MG63 (cell line): ENCODE results near the gene VAC14. TPM values are rescaled to one million over a fixed set of nuclear protein-coding genes. Genes with fewer than 3 reads are reported as not detected.
A peak's percentile ranks its signal among the peaks of the same experiment; 100 is the strongest.

ENCODE experiments used
- DNase-seq: peaks from one replicate; pipeline ENCODE4 v3.0.0-alpha.2; 2020
- H3K27me3 ChIP-seq: fragments of 250-450 bp; sonication (Bioruptor Pico); 2 replicates; pipeline ENCODE4 v1.5.1; 2020; ENCODE audit warnings: mild to moderate bottlenecking, moderate library complexity
- H3K36me3 ChIP-seq: fragments of 250-450 bp; sonication (Bioruptor Pico); 2 replicates; pipeline ENCODE4 v1.5.1; 2020; ENCODE audit warnings: mild to moderate bottlenecking, moderate library complexity
- H3K4me3 ChIP-seq: fragments of 250-450 bp; sonication (Bioruptor Pico); 2 replicates; pipeline ENCODE4 v1.5.1; 2020; ENCODE audit warnings: mild to moderate bottlenecking, moderate library complexity
- H3K9me3 ChIP-seq: fragments of 250-450 bp; sonication (Bioruptor Pico); 2 replicates; pipeline ENCODE4 v1.5.1; 2020; ENCODE audit warnings: mild to moderate bottlenecking, moderate library complexity
- total RNA-seq: library from RNA; depleted of rRNA; stranded (reverse); fragments of >200 nt; shearing (Covaris generic); gene quantifications from 2 replicates; pipeline ENCODE4 v1.2.3, GENCODE V29; 2014; ENCODE audit warnings: low replicate concordance

VAC14 gene
- total RNA-seq, 1 experiment from 2014 or later: 15.4 TPM

- H3K36me3 ChIP-seq: no peaks in the 10 kb centered on the region; the same call in 1 of the 2 replicates
- H3K4me3 ChIP-seq: no peak overlapping the region
- no peaks in the 10 kb centered on the region for H3K9me3 ChIP-seq
- peak; percentile 23 for DNase-seq
- H3K27me3 ChIP-seq: no peaks in the 10 kb centered on the region
Observed at GRCh38 chr16:70770626-70771552, 30.1 kb downstream of the VAC14 start.

GRCh38 chr16:70770291-70770625, 30.7 kb downstream of the VAC14 start:
- H3K9me3 ChIP-seq: no peaks in the 10 kb centered on the region
- DNase-seq: no peak
- no peaks in the 10 kb centered on the region for H3K27me3 ChIP-seq
- H3K36me3 ChIP-seq: no peaks in the 10 kb centered on the region; the same call in 1 of the 2 replicates
- no peak overlapping the region for H3K4me3 ChIP-seq

GRCh38 chr16:70769761-70770160, 31.2 kb downstream of the VAC14 start:
- no peak for DNase-seq
- H3K4me3 ChIP-seq: no peak overlapping the region
- H3K36me3 ChIP-seq: no peaks in the 10 kb centered on the region; the same call in 1 of the 2 replicates
- no peaks in the 10 kb centered on the region for H3K9me3 ChIP-seq
- no peaks in the 10 kb centered on the region for H3K27me3 ChIP-seq

DNA sequence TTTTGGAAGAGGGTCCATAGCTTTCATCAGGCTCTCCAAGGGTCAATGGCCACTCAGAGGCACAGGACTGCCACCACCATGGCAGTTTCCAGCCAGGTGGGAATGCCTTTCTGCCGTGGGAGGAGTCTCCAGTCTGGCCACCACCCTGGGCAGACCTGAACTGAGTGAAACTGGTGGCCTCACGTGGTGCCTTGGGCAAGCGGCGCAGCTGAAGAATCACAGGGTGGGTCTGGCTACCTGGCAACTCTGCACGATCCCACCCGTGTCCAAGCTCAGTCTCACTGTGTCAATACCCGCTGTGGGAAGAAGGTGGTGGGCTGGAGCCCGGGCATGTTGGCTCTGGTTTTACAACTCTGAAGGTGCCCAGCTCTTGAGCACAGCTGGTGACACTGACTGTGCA, 31.8 kb downstream of the VAC14 start:
- DNase-seq: no peak
- Histone ChIP-seq H3K36me3 (no peaks in the 10 kb centered on the region; the same call in 1 of the 2 replicates), H3K27me3 (no peaks in the 10 kb centered on the region), H3K4me3 (no peak overlapping the region), H3K9me3 (no peaks in the 10 kb centered on the region)

GRCh38 chr16:70768203-70768580, 32.8 kb downstream of the VAC14 start:
- Histone ChIP-seq H3K36me3 (no peaks in the 10 kb centered on the region; the same call in 1 of the 2 replicates), H3K9me3 (no peaks in the 10 kb centered on the region), H3K4me3 (no peak overlapping the region), H3K27me3 (no peaks in the 10 kb centered on the region)
- no peak for DNase-seq

- DNase-seq: peak; percentile 31
- Histone ChIP-seq H3K36me3 (no peaks in the 10 kb centered on the region; the same call in 1 of the 2 replicates), H3K4me3 (no peak overlapping the region), H3K27me3 (no peaks in the 10 kb centered on the region), H3K9me3 (no peaks in the 10 kb centered on the region)
Observed at GRCh38 chr16:70767377-70768202, 33.4 kb downstream of the VAC14 start.

GRCh38 chr16:70766658-70767057, 34.3 kb downstream of the VAC14 start:
- Histone ChIP-seq H3K36me3 (no peaks in the 10 kb centered on the region; the same call in 1 of the 2 replicates), H3K4me3 (no peak overlapping the region), H3K27me3 (no peaks in the 10 kb centered on the region), H3K9me3 (no peaks in the 10 kb centered on the region)
- DNase-seq: no peak

DNA sequence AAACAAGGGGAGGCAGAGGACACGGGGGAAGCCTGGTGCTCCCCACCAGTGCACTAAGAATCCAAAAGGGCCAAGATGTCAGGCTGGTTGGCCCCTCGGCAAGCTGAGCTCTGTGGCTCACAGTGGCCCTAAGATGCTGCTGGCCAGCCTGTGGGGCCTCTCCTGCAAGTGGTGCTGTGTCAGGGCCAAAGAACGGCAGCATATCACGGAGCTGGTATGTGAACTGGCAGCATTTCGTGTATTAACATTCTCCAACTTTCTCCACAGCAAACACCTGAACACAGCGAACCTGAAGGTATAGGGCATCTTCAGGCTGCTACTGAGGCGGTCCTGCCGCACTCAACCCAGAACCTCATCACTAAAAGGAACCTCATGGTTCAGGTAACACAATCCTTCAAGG, 34.8 kb downstream of the VAC14 start:
- H3K4me3 ChIP-seq: no peak overlapping the region
- H3K9me3 ChIP-seq: no peaks in the 10 kb centered on the region
- no peaks in the 10 kb centered on the region; the same call in 1 of the 2 replicates for H3K36me3 ChIP-seq
- H3K27me3 ChIP-seq: no peaks in the 10 kb centered on the region
- DNase-seq: no peak

- H3K36me3 ChIP-seq: no peaks in the 10 kb centered on the region
- no peak for DNase-seq
- no peaks in the 10 kb centered on the region for H3K27me3 ChIP-seq
- no peak overlapping the region for H3K4me3 ChIP-seq
- no peaks in the 10 kb centered on the region for H3K9me3 ChIP-seq
Observed at GRCh38 chr16:70765491-70765890, 35.5 kb downstream of the VAC14 start.

GRCh38 chr16:70764632-70765031, 36.3 kb downstream of the VAC14 start:
- H3K27me3 ChIP-seq: no peaks in the 10 kb centered on the region
- no peak overlapping the region for H3K4me3 ChIP-seq
- no peaks in the 10 kb centered on the region for H3K9me3 ChIP-seq
- no peaks in the 10 kb centered on the region for H3K36me3 ChIP-seq
- DNase-seq: no peak

- Histone ChIP-seq H3K27me3 (no peaks in the 10 kb centered on the region), H3K36me3 (no peaks in the 10 kb centered on the region), H3K9me3 (no peaks in the 10 kb centered on the region), H3K4me3 (no peak overlapping the region)
- DNase-seq: no peak
Observed at GRCh38 chr16:70760221-70760620, 40.7 kb downstream of the VAC14 start.

DNA sequence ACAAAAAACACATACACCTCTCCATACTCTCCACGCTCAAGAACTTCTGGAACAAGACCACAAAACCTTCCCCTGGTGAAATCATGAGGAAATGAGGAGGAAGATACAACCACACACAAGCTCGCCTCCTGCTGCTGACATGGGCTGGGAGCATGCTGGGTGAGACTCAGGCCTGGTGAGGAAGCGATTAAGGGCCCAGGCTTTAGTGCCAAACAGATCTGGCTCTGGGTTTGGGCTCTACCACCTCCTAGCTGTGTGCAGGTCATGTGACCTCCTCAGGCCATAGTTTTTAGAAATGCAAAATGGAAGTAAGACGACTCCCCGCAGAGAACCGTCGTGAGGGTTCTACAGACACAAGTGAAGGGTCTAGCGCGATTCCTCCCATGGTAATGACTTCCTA, 41.3 kb downstream of the VAC14 start:
- H3K27me3 ChIP-seq: no peaks in the 10 kb centered on the region
- DNase-seq: no peak
- H3K36me3 ChIP-seq: no peaks in the 10 kb centered on the region
- H3K9me3 ChIP-seq: no peaks in the 10 kb centered on the region
- no peak overlapping the region for H3K4me3 ChIP-seq

GRCh38 chr16:70758786-70759185, 42.2 kb downstream of the VAC14 start:
- Histone ChIP-seq H3K27me3 (no peaks in the 10 kb centered on the region), H3K4me3 (no peak overlapping the region), H3K36me3 (no peaks in the 10 kb centered on the region), H3K9me3 (no peaks in the 10 kb centered on the region)
- no peak for DNase-seq

DNA sequence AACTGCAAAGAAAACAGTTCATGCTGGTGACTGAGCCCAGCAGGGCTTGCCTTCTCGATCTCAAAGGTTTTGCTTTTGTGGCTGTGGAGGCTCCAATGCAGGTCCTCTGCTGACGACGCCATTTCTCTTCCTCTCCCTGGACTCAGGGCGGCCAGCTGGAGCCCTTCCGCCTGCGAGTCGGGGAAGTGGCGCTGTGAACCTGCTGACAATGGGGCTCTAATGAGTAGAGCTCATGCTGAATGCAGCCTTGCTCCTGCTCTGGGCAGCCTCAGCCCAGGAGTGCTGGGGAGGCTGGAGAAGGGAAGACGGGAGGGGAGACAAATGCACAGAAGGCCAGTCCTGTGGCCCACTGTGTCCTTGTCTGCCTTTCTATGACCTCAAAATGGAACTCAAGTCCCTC, 43.8 kb downstream of the VAC14 start:
- H3K27me3 ChIP-seq: no peaks in the 10 kb centered on the region
- DNase-seq: no peak
- H3K4me3 ChIP-seq: no peak overlapping the region
- no peaks in the 10 kb centered on the region for H3K9me3 ChIP-seq
- no peaks in the 10 kb centered on the region for H3K36me3 ChIP-seq

DNA sequence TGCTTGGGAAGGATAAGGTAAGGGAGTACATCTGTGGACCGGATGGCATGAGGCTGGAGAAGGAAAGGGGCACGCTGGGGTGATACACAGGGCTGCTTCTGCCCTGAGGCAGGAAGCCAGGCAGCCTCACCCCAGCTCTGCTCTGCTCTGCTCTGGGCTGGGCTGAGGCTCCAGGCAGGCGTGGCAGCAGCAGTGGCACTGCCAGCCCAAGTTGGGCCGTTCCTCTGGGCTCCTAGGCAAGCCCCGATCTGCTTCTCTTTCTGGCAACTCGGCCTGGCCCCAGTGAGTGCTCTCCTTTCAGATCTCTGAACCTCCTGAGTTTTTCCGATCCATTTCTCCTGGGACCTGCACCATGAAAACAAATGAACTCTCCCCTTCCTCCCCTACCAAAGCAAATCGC, 44.9 kb downstream of the VAC14 start:
- Histone ChIP-seq H3K36me3 (no peaks in the 10 kb centered on the region), H3K4me3 (no peak overlapping the region), H3K27me3 (no peaks in the 10 kb centered on the region), H3K9me3 (no peaks in the 10 kb centered on the region)
- DNase-seq: no peak

DNA sequence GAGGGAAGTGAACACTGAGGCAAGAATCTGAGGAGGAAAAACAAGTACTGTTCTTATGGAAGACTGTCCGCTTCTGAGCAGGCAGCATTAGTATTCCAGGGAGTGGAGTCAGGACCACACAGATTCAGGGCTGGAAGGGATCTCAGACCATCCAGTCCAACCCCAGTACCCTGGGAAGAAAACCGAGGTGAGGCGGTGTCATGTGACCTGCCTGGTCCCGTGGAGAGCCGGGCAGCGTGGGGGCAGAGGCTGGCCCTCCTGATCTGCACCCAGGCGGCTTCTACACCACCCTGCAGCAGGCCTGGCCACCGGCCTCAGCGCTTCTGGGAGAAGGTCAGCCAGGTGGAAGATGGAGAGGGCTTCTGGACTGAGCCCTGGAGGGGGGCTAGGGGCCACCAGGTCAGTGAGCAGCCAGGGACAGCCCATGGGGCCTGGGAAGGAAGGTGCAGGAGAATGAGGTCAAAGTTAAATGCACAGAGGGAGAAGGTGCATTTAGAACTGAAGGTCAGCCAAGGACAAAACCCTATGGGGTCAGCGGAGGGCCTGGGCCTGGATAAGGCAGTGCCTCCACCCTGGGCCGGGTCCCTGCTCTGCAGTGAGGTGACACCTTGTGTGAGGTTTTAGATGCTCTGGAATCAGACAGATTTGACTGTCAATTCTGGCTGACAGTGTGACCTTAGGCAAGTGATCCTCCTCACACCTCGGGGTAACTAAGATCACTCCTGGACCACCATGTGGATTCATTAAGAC, 45.9 kb downstream of the VAC14 start:
- H3K9me3 ChIP-seq: no peaks in the 10 kb centered on the region
- H3K36me3 ChIP-seq: no peaks in the 10 kb centered on the region
- H3K27me3 ChIP-seq: no peaks in the 10 kb centered on the region
- DNase-seq: no peak
- H3K4me3 ChIP-seq: no peak overlapping the region

DNA sequence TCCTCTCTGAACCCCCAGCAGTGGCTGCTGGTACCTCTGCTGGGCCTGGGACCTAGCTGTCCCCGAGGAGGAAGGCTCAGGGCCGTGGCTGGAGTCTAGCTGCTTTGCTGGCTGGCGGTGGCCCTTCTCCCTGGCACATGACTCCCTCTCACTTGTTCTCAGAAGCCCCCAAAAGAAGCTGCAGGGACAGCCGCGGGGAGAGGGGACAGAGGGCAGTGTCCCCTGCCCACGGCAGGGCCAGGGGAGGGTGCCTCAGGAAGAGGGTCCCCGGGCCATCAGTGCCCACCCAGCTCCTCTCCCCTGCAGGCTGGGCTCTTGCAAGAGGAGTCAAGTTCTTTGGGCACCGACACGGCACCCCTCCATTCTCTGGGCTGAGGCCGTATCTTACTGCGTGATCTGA, 46.6 kb downstream of the VAC14 start:
- DNase-seq: no peak
- Histone ChIP-seq H3K36me3 (no peaks in the 10 kb centered on the region), H3K27me3 (no peaks in the 10 kb centered on the region), H3K4me3 (no peak overlapping the region), H3K9me3 (no peaks in the 10 kb centered on the region)
